HG03159 (cell line): ENCODE results near the gene MRPL23.

Experiments used
- ATAC-seq: cut with Tn5 transposase; IDR thresholded peaks from one replicate; pipeline ENCODE4 v1.9.1; 2021; ENCODE audit warnings: mild to moderate bottlenecking, moderate library complexity; ENCODE audit not compliant: unreplicated experiment

The MRPL23 gene

GRCh38 chr11:1988667-1989317 is 41.7 kb downstream of the MRPL23 start:
- no peak for ATAC-seq

GRCh38 chr11:1989953-1990352 is 42.8 kb downstream of the MRPL23 start:
- ATAC-seq, result no peak

- no peak for ATAC-seq
Observed at GRCh38 chr11:1990872-1991578, 43.9 kb downstream of the MRPL23 start.

GRCh38 chr11:1992111-1992510 is 45.0 kb downstream of the MRPL23 start:
- no peak for ATAC-seq

GRCh38 chr11:1994121-1994520 is 47.0 kb downstream of the MRPL23 start:
- no peak for ATAC-seq

GRCh38 chr11:1997755-1998154 is 50.6 kb downstream of the MRPL23 start, which contains the start of gene H19:
Gene H19 (minus strand): TSS chr11:1997842.
- ATAC-seq, result no peak

- ATAC-seq, result no peak
Observed at GRCh38 chr11:1998290-1998689, 51.2 kb downstream of the MRPL23 start.

- no peak for ATAC-seq
Observed at GRCh38 chr11:1998861-1999260, 51.7 kb downstream of the MRPL23 start.

- no peak for ATAC-seq
Observed at GRCh38 chr11:2002042-2002776, 55.1 kb downstream of the MRPL23 start.

GRCh38 chr11:2002807-2003206 is 55.7 kb downstream of the MRPL23 start:
- no peak for ATAC-seq

- ATAC-seq, result no peak
Observed at GRCh38 chr11:2004466-2004865, 57.3 kb downstream of the MRPL23 start.
